ENCODE measurements around the gene STK32C.

Gene STK32C

GRCh38 chr10:132307823-132308586 lies at the start of gene STK32C:
Gene STK32C (minus strand): TSS chr10:132307950. CDS start chr10:132307833, 117 bp downstream.
- DNase-seq (ENCODE audit: low read depth in 2 of 3, low spot score in 2 of 3), result peak; percentile 73 to 82 (median 76)

- no peak for DNase-seq (ENCODE audit: low read depth in 2 of 3, low spot score in 2 of 3)
These were observed 49.0 kb upstream of the STK32C start for GRCh38 chr10:132356621-132357195.

GRCh38 chr10:132355754-132356153 lies 48.0 kb upstream of the STK32C start:
- DNase-seq (ENCODE audit: low read depth in 2 of 3, low spot score in 2 of 3), result no peak

- no peak for DNase-seq (ENCODE audit: low read depth in 2 of 3, low spot score in 2 of 3)
These were observed 47.5 kb upstream of the STK32C start for GRCh38 chr10:132355297-132355696.

GRCh38 chr10:132354356-132355094 lies 46.8 kb upstream of the STK32C start:
- no peak for DNase-seq (ENCODE audit: low read depth in 2 of 3, low spot score in 2 of 3)

GRCh38 chr10:132353456-132354355 lies 46.0 kb upstream of the STK32C start:
- DNase-seq (ENCODE audit: low read depth in 2 of 3, low spot score in 2 of 3), result no peak

- peak in 2 of 3 experiments; percentile 70 to 71 for DNase-seq (ENCODE audit: low read depth in 2 of 3, low spot score in 2 of 3)
These were observed 44.9 kb upstream of the STK32C start for GRCh38 chr10:132352462-132353308.

GRCh38 chr10:132351611-132352010 lies 43.9 kb upstream of the STK32C start:
- no peak for DNase-seq (ENCODE audit: low read depth in 2 of 3, low spot score in 2 of 3)

GRCh38 chr10:132350946-132351345 lies 43.2 kb upstream of the STK32C start:
- no peak for DNase-seq (ENCODE audit: low read depth in 2 of 3, low spot score in 2 of 3)

GRCh38 chr10:132350391-132350790 lies 42.6 kb upstream of the STK32C start:
- DNase-seq (ENCODE audit: low read depth in 2 of 3, low spot score in 2 of 3), result no peak

- DNase-seq (ENCODE audit: low read depth in 2 of 3, low spot score in 2 of 3), result no peak
These were observed 42.0 kb upstream of the STK32C start for GRCh38 chr10:132349766-132350165.

GRCh38 chr10:132347931-132348267 lies 40.1 kb upstream of the STK32C start:
- no peak for DNase-seq (ENCODE audit: low read depth in 2 of 3, low spot score in 2 of 3)

GRCh38 chr10:132347211-132347930 lies 39.6 kb upstream of the STK32C start:
- DNase-seq (ENCODE audit: low read depth in 2 of 3, low spot score in 2 of 3), result no peak

- no peak for DNase-seq (ENCODE audit: low read depth in 2 of 3, low spot score in 2 of 3)
These were observed 39.1 kb upstream of the STK32C start for GRCh38 chr10:132346806-132347205.

GRCh38 chr10:132345345-132345744 lies 37.6 kb upstream of the STK32C start:
- DNase-seq (ENCODE audit: low read depth in 2 of 3, low spot score in 2 of 3), result no peak

GRCh38 chr10:132344386-132344785 lies 36.6 kb upstream of the STK32C start:
- DNase-seq (ENCODE audit: low read depth in 2 of 3, low spot score in 2 of 3), result no peak

- DNase-seq (ENCODE audit: low read depth in 2 of 3, low spot score in 2 of 3), result no peak
These were observed 34.8 kb upstream of the STK32C start for GRCh38 chr10:132342553-132342952.

GRCh38 chr10:132341781-132342180 lies 34.0 kb upstream of the STK32C start:
- DNase-seq (ENCODE audit: low read depth in 2 of 3, low spot score in 2 of 3), result no peak

- DNase-seq (ENCODE audit: low read depth in 2 of 3, low spot score in 2 of 3), result no peak
These were observed 33.3 kb upstream of the STK32C start for GRCh38 chr10:132341017-132341416.

GRCh38 chr10:132339276-132339675 lies 31.5 kb upstream of the STK32C start:
- DNase-seq (ENCODE audit: low read depth in 2 of 3, low spot score in 2 of 3), result no peak
